ENCODE data around the gene KLHL10.
"Not testable (repeated sequence)": the region's sequence is repeated elsewhere in the genome, so short reads cannot be mapped to it uniquely, and the experiment has no call there.

Gene KLHL10

GRCh38 chr17:41813699-41814124 is 23.9 kb upstream of the KLHL10 start:
- no peak for DNase-seq

- DNase-seq, result no peak
Measured at GRCh38 chr17:41814195-41814594, 23.4 kb upstream of the KLHL10 start.

- DNase-seq, result no peak
Measured at GRCh38 chr17:41816637-41817320, 20.8 kb upstream of the KLHL10 start.

- no peak for DNase-seq
Measured at GRCh38 chr17:41818024-41818423, 19.6 kb upstream of the KLHL10 start.

- no peak for DNase-seq
Measured at GRCh38 chr17:41821776-41822175, 15.8 kb upstream of the KLHL10 start.

GRCh38 chr17:41822216-41823140 is 15.1 kb upstream of the KLHL10 start:
- no peak for DNase-seq

GRCh38 chr17:41823141-41823524 is 14.5 kb upstream of the KLHL10 start:
- no peak for DNase-seq

- no peak for DNase-seq
Measured at GRCh38 chr17:41823580-41823979, 14.0 kb upstream of the KLHL10 start.

GRCh38 chr17:41824086-41824485 is 13.5 kb upstream of the KLHL10 start:
- no peak for DNase-seq

GRCh38 chr17:41825175-41825845 is 12.3 kb upstream of the KLHL10 start:
- DNase-seq, result no peak

GRCh38 chr17:41829961-41830360 is 7.7 kb upstream of the KLHL10 start:
- not testable (repeated sequence) for DNase-seq

GRCh38 chr17:41835214-41835799 is 2.3 kb upstream of the KLHL10 start:
- DNase-seq, result no peak

GRCh38 chr17:41835800-41836549 is 1.6 kb upstream of the KLHL10 start, which contains the start of gene NT5C3B:
Gene NT5C3B, minus strand, starts transcription at chr17:41836232. Its CDS starts 39 bp downstream, at chr17:41836193.
- DNase-seq, result peak; percentile 36 to 41

- no peak for DNase-seq
Measured at GRCh38 chr17:41836550-41837196, 952 bp upstream of the KLHL10 start.

GRCh38 chr17:41839448-41839847 is 1.8 kb downstream of the KLHL10 start:
- DNase-seq, result not testable (repeated sequence)

GRCh38 chr17:41840781-41841180 is 3.2 kb downstream of the KLHL10 start:
- not testable (repeated sequence) for DNase-seq

- no peak for DNase-seq
Measured at GRCh38 chr17:41844971-41845370, 7.3 kb downstream of the KLHL10 start.

- no peak for DNase-seq
Measured at GRCh38 chr17:41848788-41849187, 11.2 kb downstream of the KLHL10 start.

- no peak for DNase-seq
Measured at GRCh38 chr17:41849251-41849990, 11.8 kb downstream of the KLHL10 start.

- DNase-seq, result not testable (repeated sequence)
Measured at GRCh38 chr17:41851382-41851781, 13.8 kb downstream of the KLHL10 start.
